GM15510 (cell line): ENCODE measurements around the gene EFNA3.

ENCODE experiments used
- POLR2A ChIP-seq: IDR thresholded peaks from 3 replicates; pipeline ENCODE4 v1.6.1; 2011; ENCODE audit warnings: borderline replicate concordance; ENCODE audit not compliant: insufficient read length; ENCODE audit errors: extremely low read depth

Gene EFNA3

DNA sequence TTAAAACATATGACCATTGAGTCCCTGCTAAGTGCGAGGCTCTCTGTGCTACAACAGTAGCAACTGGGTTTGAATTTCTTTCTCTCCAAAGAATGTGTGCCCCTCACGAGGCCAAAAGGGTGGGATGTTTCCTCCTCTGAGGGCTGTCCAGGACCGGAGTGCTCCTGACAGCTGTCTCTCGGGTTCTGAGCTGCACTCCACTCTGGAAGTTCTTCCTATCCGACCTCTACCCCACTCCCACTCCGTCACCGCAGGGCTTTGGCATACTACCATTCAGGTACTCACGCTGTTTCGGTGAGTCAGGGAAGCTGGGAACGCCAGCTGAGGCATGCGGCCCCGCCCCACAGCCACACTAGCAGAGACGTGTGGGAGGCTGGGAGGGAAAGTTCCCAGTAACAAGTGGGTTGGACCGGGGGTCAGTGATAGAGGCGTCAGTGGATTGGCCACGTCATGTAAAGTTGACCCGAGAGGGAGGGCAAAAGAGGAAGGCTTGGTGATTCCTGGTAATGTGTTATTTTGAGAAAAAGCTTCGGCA is 56.3 kb downstream of the EFNA3 start:
- TF ChIP-seq POLR2A = no peak

DNA sequence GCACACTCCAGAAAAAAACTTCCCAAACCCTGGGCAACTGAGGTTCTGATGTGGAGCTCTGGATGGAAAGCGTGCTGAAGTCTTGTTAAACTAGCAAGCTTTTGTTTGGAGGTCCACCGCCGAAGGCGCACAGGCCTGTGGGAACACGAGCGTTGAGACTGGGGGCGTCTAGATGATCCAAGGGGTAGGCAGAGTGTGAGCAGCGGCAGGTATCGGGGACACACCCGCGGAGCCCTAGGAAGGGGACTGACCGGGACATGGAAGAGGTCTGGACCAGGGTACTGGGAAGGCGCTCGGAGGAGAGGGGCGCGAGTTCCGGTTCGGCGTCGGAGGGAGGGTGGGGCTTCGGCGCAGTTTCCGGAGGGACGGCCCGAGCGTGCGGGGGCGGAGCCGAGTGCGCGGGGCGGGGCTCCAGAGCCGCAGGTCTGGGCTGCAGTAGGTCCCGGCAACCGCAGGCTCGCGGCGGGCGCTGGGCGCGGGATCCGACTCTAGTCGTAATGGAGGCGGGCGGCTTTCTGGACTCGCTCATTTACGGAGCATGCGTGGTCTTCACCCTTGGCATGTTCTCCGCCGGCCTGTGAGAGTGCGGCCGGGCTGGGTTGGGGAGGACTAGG is 56.9 kb downstream of the EFNA3 start, which contains the start of gene SLC50A1:
Gene SLC50A1 (plus strand): TSS at position 438 of the 614 bp plus-strand sequence. CDS start 60 bp downstream, at position 498.
- TF ChIP-seq POLR2A = peak; percentile 96

DNA sequence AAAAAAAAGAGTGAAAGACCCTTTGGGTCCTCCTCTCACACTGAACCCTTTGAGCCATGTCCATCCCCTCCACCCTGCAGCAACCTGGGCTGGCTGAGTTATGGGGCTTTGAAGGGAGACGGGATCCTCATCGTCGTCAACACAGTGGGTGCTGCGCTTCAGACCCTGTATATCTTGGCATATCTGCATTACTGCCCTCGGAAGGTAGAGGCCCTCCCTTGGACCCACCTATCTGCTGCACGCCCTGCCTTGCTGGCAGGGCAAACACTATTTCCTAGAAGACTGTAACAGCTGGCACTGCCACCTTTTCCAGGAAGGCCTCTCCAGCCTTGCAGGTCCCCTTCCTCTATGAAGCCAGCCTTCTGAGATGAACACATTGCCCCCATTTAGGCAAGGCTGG is 58.1 kb downstream of the EFNA3 start:
- no peak for TF ChIP-seq POLR2A
